ENCODE data around the gene GLYATL1.
"Not testable (repeated sequence)": the region's sequence is repeated elsewhere in the genome, so short reads cannot be mapped to it uniquely, and the experiment has no call there.

Gene GLYATL1

GRCh38 chr11:59000003-59000402 lies 60.7 kb downstream of the GLYATL1 start:
- no peaks in the 10 kb centered on the region for H3K4me1 ChIP-seq (ENCODE audit: low read depth, poor library complexity, severe bottlenecking)
- H3K27me3 ChIP-seq (ENCODE audit: insufficient read depth, low read depth): no peaks in the 10 kb centered on the region
- no peak overlapping the region for H3K9ac ChIP-seq
- H3K4me2 ChIP-seq: no peak overlapping the region
- H2AFZ ChIP-seq (ENCODE audit: low read depth): no peak overlapping the region
- TF ChIP-seq CTCF (conservative IDR thresholded peaks at IDR 0.05; ENCODE audit: low read depth, low read length): no peak
- H4K20me1 ChIP-seq (ENCODE audit: insufficient read depth): no peaks in the 10 kb centered on the region
- no peak overlapping the region for H3K27ac ChIP-seq
- H3K4me3 ChIP-seq (IDR thresholded peaks at IDR 0.05; ENCODE audit: insufficient read depth, low read depth, low read length): no peak overlapping the region
- H3K36me3 ChIP-seq (ENCODE audit: insufficient read depth): no peaks in the 10 kb centered on the region
- H3K79me2 ChIP-seq (ENCODE audit: insufficient read depth, low read depth): no peaks in the 10 kb centered on the region

GRCh38 chr11:59002006-59002405 lies 62.7 kb downstream of the GLYATL1 start:
- H4K20me1 ChIP-seq (ENCODE audit: insufficient read depth); H3K27me3 ChIP-seq (ENCODE audit: insufficient read depth, low read depth); H3K4me1 ChIP-seq (ENCODE audit: low read depth, poor library complexity, severe bottlenecking); H3K79me2 ChIP-seq (ENCODE audit: insufficient read depth, low read depth); H3K9ac ChIP-seq; H3K27ac ChIP-seq; H3K4me2 ChIP-seq; H3K36me3 ChIP-seq (ENCODE audit: insufficient read depth); H2AFZ ChIP-seq (ENCODE audit: low read depth); H3K4me3 ChIP-seq (IDR thresholded peaks at IDR 0.05; ENCODE audit: insufficient read depth, low read depth, low read length): not testable (repeated sequence)
